CD4-positive, alpha-beta T cell treated with Interferon alpha-2 for 1 hour (primary cell): ENCODE results near the gene RTN4RL2.
"Not testable (repeated sequence)": the region's sequence is repeated elsewhere in the genome, so short reads cannot be mapped to it uniquely, and the experiment has no call there.

Source experiments
- DNase-seq, 2 donors: peaks; one replicate each; pipeline ENCODE4 v3.0.0-alpha.2; 2020 to 2022

RTN4RL2 gene

GRCh38 chr11:57434640-57435546 is 25.4 kb upstream of the RTN4RL2 start:
- DNase-seq, result no peak

- DNase-seq, result no peak
Observed at GRCh38 chr11:57436031-57436430, 24.3 kb upstream of the RTN4RL2 start.

DNA sequence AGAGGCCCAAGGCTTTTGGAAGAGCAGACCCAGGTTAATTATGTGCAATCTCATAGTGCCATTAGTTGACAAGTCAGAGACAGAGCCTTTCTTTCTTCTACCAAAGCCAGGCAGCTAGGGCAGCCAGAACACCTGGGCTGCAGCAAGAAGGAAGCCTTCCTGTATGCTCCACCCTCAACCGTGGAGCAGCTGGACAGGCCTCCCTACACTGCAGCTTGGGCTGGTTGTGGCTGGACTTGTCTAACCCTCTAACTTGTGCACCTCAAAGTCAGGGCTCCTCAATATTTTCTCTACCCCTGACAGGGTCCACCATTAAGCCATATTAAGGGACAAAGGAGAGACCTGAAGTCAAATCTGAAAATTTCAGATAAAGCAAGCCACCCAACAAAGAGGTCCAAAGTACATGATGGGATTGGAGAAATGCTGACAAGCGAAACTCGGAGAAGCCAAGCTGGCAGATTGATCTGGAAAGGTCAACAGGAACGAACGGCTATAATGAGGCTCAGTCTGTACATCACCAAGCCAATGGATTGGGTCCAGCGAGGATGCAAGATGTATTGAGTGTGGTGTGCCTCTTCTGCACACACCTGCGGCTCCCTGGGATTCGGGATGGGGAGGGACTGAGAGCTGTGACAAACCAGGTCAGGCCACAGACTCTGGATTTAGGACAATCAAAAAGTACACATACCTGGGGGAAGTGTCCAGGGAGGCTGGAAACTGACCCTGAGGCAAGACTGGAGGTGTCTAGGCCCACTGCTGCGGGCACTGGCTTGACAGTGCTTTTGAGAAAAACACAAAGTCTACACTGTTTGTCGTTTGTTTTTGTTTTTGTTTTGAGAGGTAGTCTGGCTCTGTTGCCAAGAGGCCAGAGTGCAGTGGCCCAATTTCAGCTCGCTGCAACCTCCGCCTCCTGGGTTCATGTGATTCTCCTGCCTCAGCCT is 21.7 kb upstream of the RTN4RL2 start:
- DNase-seq, result no peak

GRCh38 chr11:57439786-57440185 is 20.5 kb upstream of the RTN4RL2 start:
- no peak for DNase-seq

DNA sequence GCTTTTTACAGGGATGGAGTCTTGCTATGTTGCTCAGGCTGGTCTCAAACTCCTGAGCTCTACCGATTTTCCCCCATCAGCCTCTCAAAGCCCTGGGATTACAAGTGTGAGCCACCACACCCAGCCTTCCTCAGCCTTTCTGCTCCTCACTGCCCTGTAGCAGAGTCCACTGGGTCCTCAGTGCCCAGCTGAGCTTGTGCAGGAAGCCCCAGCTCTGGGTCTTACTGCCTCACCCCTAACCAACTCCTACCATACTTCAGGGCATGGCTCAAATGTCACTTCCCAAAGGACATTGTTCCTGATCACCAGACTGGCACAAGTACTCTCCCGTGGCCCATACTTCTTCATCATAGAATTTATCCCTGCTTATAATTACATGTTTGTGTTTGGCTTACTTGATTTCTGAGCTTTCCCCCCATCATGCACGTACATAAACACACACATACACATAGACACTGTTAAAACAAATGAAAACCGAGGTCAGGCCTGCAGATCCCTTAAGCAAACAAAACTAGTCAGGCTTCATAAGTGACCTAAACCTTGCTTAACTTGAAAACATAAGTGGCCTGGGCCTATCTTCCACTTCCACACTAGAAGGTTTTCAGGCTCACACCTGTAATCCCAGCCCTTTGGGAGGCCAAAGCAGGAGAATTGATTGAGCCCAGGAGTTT is 19.4 kb upstream of the RTN4RL2 start:
- no peak for DNase-seq

GRCh38 chr11:57444362-57445121 is 15.8 kb upstream of the RTN4RL2 start:
- no peak for DNase-seq

DNA sequence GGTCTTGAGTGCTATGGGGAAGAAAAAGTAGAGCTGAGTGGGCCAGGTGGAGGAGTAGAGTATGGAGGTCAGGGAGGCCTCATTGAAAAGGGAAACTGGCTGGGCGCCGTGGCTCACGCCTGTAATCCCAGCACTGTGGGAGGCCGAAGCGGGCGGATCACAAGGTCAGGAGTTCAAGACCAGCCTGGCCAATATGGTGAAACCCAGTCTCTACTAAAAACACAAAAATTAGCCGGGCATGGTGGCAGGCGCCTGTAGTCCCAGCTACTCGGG is 15.3 kb upstream of the RTN4RL2 start:
- not testable (repeated sequence) for DNase-seq

DNA sequence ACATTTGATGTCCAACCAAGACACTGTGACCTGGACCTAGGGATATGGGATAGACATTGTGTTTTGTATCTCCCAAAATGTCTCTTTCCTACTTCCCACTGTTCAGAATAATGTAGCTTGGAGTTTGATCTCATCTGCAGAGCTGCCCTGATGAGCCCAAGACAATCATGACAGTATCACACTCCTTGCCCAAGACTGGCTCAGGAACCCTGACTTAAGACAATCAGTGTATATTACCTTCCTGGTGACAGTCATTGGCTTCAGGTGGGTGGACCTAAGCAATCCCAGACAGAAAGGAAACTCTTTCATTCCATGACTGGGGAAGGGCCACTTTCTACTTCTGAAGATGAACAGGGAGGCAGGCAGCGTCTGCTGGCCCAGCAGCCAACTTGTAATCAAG is 14.3 kb upstream of the RTN4RL2 start:
- no peak for DNase-seq

DNA sequence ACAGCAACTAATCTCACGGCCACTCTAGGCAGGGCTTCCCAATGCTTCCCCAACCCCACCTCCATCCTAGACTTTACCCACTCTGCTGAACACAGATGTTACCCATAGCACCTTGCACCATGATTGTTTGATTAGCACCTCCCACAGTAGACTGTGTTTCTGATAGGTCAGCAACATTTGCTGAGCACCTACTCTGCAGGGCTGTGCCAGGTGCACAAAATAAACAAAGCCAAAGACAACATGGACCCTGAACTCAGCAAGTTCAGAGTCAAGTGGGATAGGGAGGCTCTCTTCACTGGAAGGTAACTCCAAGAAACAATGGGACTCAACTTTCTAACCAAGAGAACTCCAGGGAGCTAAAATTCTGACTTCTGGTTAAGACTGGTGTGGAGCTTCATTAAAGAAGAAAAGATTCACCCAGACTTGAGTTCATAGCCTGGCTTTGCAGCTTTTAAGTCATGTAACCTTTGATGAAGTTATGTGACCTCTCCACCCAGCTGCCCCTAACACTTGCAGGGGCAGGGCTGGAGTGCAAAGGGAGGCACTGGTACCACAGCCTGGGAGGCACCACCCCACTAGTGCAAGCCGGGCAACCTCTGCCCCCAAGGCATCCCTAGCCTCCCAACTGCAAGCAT is 6.7 kb upstream of the RTN4RL2 start:
- no peak for DNase-seq

GRCh38 chr11:57456960-57457642 is 3.2 kb upstream of the RTN4RL2 start:
- DNase-seq, result peak; percentile 75 to 77

- DNase-seq, result no peak
Observed at GRCh38 chr11:57457643-57458023, 2.7 kb upstream of the RTN4RL2 start.

DNA sequence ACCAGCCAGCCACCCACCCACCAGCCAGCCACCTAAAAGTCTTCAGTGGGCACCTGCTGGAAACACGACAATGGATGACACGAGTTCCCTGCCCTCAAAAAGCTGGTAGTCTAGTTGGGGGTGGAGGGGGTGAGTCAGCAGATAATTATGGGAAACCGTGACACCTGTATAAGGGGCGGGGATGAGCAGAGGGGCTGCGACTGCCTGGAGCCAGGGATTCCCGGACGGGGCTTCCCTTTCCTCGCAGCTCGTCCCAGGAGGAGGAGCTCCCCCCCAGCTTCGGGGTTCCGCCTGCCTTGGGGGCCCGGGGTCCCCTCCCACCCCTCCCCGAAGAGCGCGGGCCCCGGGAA is 2.3 kb upstream of the RTN4RL2 start:
- DNase-seq, result peak in 1 of 2 donors; percentile 19

GRCh38 chr11:57458410-57459163 is 1.7 kb upstream of the RTN4RL2 start:
- peak in 1 of 2 donors; percentile 54 for DNase-seq

DNA sequence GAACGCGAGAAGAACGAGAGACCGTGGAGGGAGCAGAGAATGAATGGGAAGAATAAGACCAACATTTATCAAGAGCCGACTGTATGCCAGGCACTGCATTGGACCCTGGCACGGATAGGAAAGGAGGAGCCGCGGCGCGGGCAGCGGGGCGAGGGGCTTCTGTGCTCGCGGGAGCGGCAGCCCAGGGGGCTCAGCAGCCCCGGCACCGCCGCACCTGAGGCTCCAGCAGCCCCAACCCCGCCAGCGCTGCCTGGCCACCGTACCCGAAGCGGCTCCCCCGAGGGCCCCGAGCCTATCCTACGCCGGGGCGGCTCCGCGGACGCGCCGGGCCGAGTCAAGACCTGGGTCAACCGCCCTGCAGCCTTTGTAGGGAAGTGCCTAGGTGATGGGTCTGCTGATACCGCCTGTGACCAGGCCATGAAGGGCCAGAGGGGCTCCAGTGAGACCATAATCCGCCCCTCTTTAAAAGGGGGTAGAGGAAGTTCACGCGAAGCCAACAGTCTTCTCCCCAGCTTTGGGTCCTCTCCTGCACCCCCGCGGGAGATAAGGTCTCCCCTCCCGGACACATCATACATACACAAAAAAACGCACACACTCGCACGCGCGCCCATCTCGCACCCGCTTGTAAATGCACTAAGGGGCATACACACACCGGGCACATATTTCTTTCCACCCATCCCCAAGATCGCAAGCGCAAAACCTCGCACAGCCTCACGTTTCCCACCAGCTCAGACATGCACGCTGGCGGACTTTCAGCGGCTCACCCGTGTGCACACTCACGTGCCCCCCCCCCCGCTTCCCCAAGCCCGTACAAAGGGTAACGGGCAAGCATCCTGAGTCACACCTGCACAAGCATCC is 935 bp upstream of the RTN4RL2 start:
- peak in 1 of 2 donors; percentile 27 for DNase-seq

DNA sequence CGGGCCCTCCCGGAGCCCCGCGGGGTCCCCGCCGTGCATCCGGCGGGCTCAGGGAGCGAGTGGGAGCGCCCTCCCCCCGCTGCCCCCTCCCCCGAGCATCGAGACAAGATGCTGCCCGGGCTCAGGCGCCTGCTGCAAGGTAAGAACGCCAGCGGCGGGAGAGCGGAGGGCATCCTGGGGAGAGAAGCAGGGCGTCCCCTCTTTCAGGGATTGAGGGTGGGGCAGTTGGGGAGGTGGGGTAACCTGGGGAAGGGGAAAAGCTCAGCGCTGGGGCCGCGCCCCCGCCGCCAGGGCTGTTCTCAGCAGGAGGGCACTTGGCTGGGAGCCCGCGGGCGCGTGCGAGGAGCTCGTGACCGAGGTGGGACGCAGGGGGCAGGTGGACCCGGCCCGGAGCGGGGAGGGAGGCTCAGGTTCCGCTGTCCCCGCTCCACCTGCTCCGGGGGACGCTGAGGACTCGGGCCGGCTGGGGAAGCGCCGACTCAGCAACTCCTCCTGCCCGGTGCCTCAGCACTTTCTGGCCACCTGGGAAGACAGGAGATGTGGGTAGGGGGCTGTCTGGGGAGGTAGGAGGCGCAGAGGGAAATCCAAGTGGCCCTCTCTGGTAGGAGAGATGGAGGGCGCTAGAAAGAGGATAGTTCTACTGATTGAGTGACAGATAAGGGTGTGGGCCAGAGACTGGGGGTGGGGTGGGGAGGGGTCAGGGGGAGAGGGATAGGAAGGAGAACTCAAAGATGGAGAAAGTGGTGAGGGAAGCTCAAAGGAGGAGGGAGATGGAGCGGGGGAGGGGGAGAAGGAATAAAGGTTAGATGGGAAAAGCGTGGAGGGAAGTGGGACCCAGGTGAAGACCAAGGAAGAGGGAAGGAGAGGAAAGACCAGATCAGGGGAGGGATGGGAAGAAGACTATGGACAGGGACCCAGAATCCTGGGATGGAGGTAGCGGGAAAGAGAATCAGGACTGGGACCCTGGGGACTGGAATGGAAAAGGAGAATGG is 726 bp downstream of the RTN4RL2 start:
- no peak for DNase-seq

GRCh38 chr11:57461841-57462489 is 1.6 kb downstream of the RTN4RL2 start:
- no peak for DNase-seq

GRCh38 chr11:57462597-57462996 is 2.3 kb downstream of the RTN4RL2 start:
- DNase-seq, result no peak
